ENCODE data around the gene SNAPC4. TPM values are rescaled to one million over a fixed set of nuclear protein-coding genes. Genes with fewer than 3 reads are reported as not detected.

The SNAPC4 gene
- total RNA-seq, 2 donors from 2014 or later, result 18.0 to 18.7 TPM

GRCh38 chr9:136377341-136378169, 22.4 kb downstream of the SNAPC4 start:
- Mint-ChIP-seq H3K36me3 (ENCODE audit: low read depth) (peaks cover 8% of the 10 kb centered on the region), H3K4me3 (no peak overlapping the region), H3K27me3 (ENCODE audit: insufficient read depth) (no peaks in the 10 kb centered on the region), H3K9me3 (no peaks in the 10 kb centered on the region), H3K4me1 (no peaks in the 10 kb centered on the region), H3K27ac (no peak overlapping the region)
- H3K36me3 ChIP-seq (ENCODE audit: control insufficient read depth, insufficient read depth, low read length), result peaks cover 14% of the 10 kb centered on the region
- DNase-seq, result no peak
- H3K27ac ChIP-seq (ENCODE audit: low read depth, low read length), result no peak overlapping the region
- H3K9ac ChIP-seq (ENCODE audit: extremely low read depth, low read length, poor library complexity, severe bottlenecking), result no peak overlapping the region
- WGBS, 2 experiments (ENCODE audit: insufficient coverage in 1 of 2, insufficient read length in 1 of 2), result 93 to 95% methylated on average over 16 to 32 of the region's 32 CpGs
- no peaks in the 10 kb centered on the region for H3K27me3 ChIP-seq (ENCODE audit: control insufficient read depth, insufficient read depth, low read length, poor library complexity, severe bottlenecking)
- H3K9me3 ChIP-seq (ENCODE audit: control insufficient read depth, low read length), result no peaks in the 10 kb centered on the region
- TF ChIP-seq CTCF (conservative IDR thresholded peaks at IDR 0.05), result no peak
- no peaks in the 10 kb centered on the region for H3K4me1 ChIP-seq (ENCODE audit: control insufficient read depth, insufficient read depth, low read length)
- no peak overlapping the region for H3K4me3 ChIP-seq (ENCODE audit: low read length)

GRCh38 chr9:136376457-136376856, 23.5 kb downstream of the SNAPC4 start:
- Mint-ChIP-seq H3K27me3 (ENCODE audit: insufficient read depth) (no peaks in the 10 kb centered on the region), H3K36me3 (ENCODE audit: low read depth) (peaks cover 2% of the 10 kb centered on the region), H3K4me1 (no peaks in the 10 kb centered on the region), H3K9me3 (no peaks in the 10 kb centered on the region), H3K4me3 (no peak overlapping the region), H3K27ac (no peak overlapping the region)
- no peak for TF ChIP-seq CTCF (conservative IDR thresholded peaks at IDR 0.05)
- Histone ChIP-seq H3K27me3 (ENCODE audit: control insufficient read depth, insufficient read depth, low read length, poor library complexity, severe bottlenecking) (no peaks in the 10 kb centered on the region), H3K4me1 (ENCODE audit: control insufficient read depth, insufficient read depth, low read length) (no peaks in the 10 kb centered on the region), H3K9ac (ENCODE audit: extremely low read depth, low read length, poor library complexity, severe bottlenecking) (no peak overlapping the region), H3K27ac (ENCODE audit: low read depth, low read length) (no peak overlapping the region), H3K4me3 (ENCODE audit: low read length) (no peak overlapping the region), H3K9me3 (ENCODE audit: control insufficient read depth, low read length) (no peaks in the 10 kb centered on the region), H3K36me3 (ENCODE audit: control insufficient read depth, insufficient read depth, low read length) (peaks cover 13% of the 10 kb centered on the region)
- DNase-seq, result no peak
- WGBS, 2 experiments (ENCODE audit: insufficient coverage in 1 of 2, insufficient read length in 1 of 2), result 94 to 100% methylated on average over 3 to 8 of the region's 8 CpGs

- Mint-ChIP-seq H3K36me3 (ENCODE audit: low read depth) (no peaks in the 10 kb centered on the region), H3K4me1 (no peaks in the 10 kb centered on the region), H3K27ac (no peak overlapping the region), H3K27me3 (ENCODE audit: insufficient read depth) (no peaks in the 10 kb centered on the region), H3K4me3 (no peak overlapping the region), H3K9me3 (no peaks in the 10 kb centered on the region)
- Histone ChIP-seq H3K9ac (ENCODE audit: extremely low read depth, low read length, poor library complexity, severe bottlenecking) (no peak overlapping the region), H3K4me1 (ENCODE audit: control insufficient read depth, insufficient read depth, low read length) (no peaks in the 10 kb centered on the region), H3K27me3 (ENCODE audit: control insufficient read depth, insufficient read depth, low read length, poor library complexity, severe bottlenecking) (no peaks in the 10 kb centered on the region), H3K27ac (ENCODE audit: low read depth, low read length) (peak overlapping the region; percentile 44), H3K4me3 (ENCODE audit: low read length) (no peak overlapping the region), H3K36me3 (ENCODE audit: control insufficient read depth, insufficient read depth, low read length) (peaks cover 13% of the 10 kb centered on the region), H3K9me3 (ENCODE audit: control insufficient read depth, low read length) (no peaks in the 10 kb centered on the region)
- no peak for TF ChIP-seq CTCF (conservative IDR thresholded peaks at IDR 0.05)
- DNase-seq, result no peak
- WGBS, 2 experiments (ENCODE audit: insufficient coverage in 1 of 2, insufficient read length in 1 of 2), result 95% methylated on average over 12 of the region's 12 CpGs
Observed at GRCh38 chr9:136375096-136375495, 24.9 kb downstream of the SNAPC4 start.

Measured in endodermal cell (in vitro differentiated cells).